Measurements from ENCODE around the gene ARMC3. TPM values are rescaled to one million over a fixed set of nuclear protein-coding genes. Genes with fewer than 3 reads are reported as not detected.
"Not testable (repeated sequence)": the region's sequence is repeated elsewhere in the genome, so short reads cannot be mapped to it uniquely, and the experiment has no call there.

Gene ARMC3
- total RNA-seq, 1 donor from 2014 or later = 3.3 TPM

- FAIRE-seq (no peak), DNase-seq (ENCODE audit: low spot score in 2 of 2) (no peak)
Observed at GRCh38 chr10:22915314-22915713, 12.5 kb upstream of the ARMC3 start.

- no peak for FAIRE-seq
- DNase-seq (ENCODE audit: low spot score in 2 of 2) = no peak
Observed at GRCh38 chr10:22925088-22925487, 2.8 kb upstream of the ARMC3 start.

DNA sequence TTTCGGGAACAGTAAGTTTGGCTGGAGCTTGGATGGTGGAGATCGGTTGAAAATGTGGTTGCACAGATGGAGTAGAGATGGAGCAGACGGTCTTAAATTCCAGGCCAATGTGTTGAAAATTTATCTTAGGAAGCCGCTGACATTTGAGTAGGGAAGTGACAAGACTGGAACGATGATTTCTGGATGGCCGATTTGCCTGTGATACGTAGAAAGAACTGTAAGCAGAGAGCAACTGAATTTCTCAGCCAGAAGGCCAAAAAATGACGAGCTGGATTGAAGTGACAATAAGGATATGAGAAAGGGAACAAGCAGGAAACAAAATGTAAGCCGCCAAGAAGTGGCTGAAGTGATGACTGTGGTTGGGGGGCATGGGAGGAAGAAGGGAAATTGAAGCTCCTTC, 687 bp upstream of the ARMC3 start:
- DNase-seq (ENCODE audit: low spot score in 2 of 2) (no peak), FAIRE-seq (no peak)

- not testable (repeated sequence) for DNase-seq (ENCODE audit: low spot score in 2 of 2); FAIRE-seq
Observed at GRCh38 chr10:22929053-22929452, 1.2 kb downstream of the ARMC3 start.

DNA sequence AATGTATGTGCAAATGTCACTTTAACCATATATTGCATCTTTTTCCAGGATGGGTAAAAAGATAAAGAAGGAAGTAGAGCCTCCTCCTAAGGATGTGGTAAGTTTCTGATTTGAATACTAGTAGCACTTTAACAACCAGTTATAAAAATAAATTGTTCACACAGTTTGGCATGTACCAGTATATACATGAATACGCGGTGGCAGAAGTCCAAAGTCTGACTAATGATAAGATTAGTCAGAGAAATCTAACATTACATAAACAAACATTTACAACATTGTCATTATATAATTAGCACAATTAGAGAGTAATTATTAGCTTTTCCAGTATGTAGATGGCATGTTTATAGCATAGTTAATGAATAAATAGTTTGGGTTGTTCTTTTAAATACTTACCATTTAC, 4.1 kb downstream of the ARMC3 start:
- FAIRE-seq = no peak
- no peak for DNase-seq (ENCODE audit: low spot score in 2 of 2)

GRCh38 chr10:22932626-22933370, 4.9 kb downstream of the ARMC3 start:
- FAIRE-seq (no peak), DNase-seq (ENCODE audit: low spot score in 2 of 2) (no peak)

DNA sequence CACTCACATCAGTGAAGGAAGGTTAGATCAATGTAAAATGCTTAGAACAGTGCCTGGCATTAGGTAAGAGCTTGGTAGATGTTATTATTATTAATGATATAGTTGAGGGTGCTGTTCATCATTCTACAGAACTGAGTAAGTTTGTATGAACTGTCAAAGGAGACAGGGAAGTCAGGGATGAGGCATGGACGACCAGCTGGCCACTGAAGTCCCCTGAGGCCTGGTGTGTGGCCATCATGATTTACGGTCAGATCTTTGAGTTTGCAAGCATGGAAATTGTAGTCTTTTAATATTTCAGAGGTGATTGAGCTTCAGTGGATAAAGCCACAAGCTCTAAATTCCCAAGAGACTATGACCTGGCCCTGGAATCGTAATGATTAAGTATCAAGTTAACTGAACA, 6.9 kb downstream of the ARMC3 start:
- DNase-seq (ENCODE audit: low spot score in 2 of 2) (no peak), FAIRE-seq (no peak)

DNA sequence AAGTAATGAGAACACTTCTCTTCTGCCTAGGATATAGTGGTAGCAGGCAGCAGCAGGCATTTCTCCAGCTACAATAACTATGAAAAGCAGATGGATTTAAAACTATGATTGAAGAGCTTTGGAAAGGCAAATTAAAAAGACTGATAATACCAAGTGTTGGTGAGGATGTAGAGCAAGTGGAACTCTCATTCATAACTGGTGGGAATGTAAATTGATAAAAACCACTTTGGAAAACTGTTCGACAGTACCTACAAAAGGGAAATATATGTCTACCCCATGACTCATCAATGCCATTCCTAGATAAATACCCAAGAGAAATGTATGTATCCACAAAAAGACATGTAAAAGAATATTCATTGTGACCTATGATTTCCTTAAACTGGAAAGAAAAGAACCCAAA, 14.6 kb downstream of the ARMC3 start:
- FAIRE-seq (no peak), DNase-seq (ENCODE audit: low spot score in 2 of 2) (no peak)

DNA sequence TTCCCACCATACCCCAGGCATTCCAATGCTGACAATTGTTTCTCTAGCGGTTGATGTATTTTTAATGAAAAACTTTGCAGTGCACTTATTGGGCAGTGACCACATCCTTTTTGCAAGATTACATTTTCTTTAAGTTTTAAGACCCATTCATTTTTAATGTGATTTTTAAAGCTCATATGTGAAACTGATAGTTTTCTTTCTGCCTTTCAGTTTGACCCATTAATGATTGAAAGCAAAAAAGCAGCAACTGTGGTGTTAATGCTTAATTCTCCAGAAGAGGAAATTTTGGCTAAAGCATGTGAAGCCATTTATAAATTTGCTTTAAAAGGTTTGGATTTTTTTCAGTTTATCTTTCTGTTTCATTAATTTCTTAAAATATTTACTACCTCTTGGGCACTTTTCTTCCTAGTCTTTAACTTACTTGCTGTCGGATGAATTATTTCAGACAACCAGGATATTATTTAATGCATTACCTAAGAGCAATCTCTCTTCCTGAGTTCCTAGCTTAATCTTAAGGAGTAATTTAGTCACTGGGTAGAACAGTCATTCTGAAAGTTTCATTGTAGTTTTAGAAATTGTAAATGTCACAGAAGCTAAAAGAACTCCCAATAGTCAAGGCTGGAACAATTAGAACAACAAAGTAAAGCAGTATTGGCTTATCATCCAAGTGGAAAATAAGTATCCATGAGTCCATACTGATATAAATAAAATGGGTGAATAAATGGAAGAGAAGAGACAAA, 18.3 kb downstream of the ARMC3 start:
- FAIRE-seq (no peak), DNase-seq (ENCODE audit: low spot score in 2 of 2) (no peak)

DNA sequence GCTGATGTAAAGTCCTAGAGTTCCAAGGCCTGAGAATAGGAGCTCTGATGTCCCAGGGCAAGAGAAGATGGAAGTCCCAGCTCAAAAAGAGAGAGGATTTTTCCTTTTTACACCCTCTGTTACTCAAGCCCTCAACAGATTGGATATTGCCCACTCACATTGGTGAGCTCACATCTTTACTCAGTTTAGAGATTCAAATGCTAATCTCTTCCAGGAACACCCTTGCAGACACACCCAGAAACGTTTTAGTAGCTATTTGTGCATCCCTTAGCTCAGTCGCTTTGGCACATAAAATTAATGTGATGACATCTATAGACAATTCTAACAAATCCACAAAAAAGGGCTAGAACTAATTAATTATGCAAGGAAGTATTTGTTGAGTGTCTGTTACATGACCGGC, 27.1 kb downstream of the ARMC3 start:
- no peak for FAIRE-seq

DNA sequence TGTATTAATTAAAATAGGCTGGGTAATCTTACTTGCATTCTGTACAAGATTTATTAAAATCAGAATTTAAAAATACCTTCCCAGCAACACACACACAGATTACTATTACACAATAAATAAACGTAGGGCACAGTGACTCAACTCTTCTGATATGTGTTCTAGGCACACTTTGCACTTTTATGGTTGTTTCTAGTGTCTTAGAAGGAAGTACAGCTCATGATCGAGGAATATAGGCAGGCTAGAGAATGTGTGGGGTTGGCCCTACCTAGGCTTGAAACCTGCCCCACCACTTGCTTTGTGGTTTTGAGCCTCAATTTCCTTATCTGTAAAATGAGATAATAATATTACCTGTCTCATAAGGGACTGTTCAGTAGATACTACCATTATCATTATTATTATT, 30.5 kb downstream of the ARMC3 start:
- DNase-seq (ENCODE audit: low spot score in 2 of 2) (no peak), FAIRE-seq (no peak)

More for the DNA sequence above, 27.1 kb downstream of the ARMC3 start:
- DNase-seq (ENCODE audit: low spot score in 2 of 2) = no peak

- FAIRE-seq (no peak), DNase-seq (ENCODE audit: low spot score in 2 of 2) (no peak)
Observed at GRCh38 chr10:22959292-22959691, 31.4 kb downstream of the ARMC3 start.

- FAIRE-seq (no peak), DNase-seq (ENCODE audit: low spot score in 2 of 2) (no peak)
Observed at GRCh38 chr10:22959950-22960349, 32.1 kb downstream of the ARMC3 start.

GRCh38 chr10:22962817-22963216, 35.0 kb downstream of the ARMC3 start:
- no peak for FAIRE-seq
- no peak for DNase-seq (ENCODE audit: low spot score in 2 of 2)

DNA sequence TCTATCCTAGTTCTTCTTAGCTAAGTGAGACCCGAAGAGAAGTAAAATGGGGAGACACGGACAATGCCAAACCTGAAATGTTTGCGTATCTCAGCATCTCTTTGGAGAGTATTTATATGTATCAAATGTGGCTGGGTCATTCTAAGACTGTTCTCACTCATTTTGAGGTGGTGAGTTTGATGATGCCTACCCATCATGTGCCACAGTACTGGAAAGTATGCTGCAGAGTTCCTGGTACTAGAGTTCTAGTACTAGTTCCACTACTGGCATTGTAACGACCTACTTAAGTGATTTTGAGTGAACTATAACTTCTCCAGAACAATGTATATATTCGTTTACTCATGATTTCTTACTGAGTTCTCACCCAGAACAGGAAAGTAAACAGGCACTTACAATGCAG, 41.9 kb downstream of the ARMC3 start:
- DNase-seq (ENCODE audit: low spot score in 2 of 2) (no peak), FAIRE-seq (no peak)

GRCh38 chr10:22976534-22976933, 48.7 kb downstream of the ARMC3 start:
- no peak for DNase-seq (ENCODE audit: low spot score in 2 of 2)
- FAIRE-seq = no peak

DNA sequence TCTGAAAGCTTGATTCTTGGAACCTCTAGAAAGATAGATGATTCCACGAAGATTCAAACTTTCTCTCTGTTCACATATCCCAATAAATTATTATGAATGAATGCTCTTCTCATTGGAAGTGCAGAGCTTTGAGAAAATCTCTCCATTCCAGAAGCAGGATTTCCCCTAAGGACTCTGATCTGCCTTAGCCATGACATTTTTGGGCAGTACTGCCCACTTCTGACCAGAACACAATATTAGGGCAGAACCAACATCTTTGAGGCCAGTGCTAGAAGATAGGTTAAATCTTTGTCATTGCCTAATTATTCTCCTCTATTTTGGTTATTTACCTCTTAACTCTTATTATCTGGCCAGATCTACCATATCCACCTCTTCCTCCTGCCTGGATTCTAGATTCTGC, 49.9 kb downstream of the ARMC3 start:
- DNase-seq (ENCODE audit: low spot score in 2 of 2) (no peak), FAIRE-seq (no peak)

DNA sequence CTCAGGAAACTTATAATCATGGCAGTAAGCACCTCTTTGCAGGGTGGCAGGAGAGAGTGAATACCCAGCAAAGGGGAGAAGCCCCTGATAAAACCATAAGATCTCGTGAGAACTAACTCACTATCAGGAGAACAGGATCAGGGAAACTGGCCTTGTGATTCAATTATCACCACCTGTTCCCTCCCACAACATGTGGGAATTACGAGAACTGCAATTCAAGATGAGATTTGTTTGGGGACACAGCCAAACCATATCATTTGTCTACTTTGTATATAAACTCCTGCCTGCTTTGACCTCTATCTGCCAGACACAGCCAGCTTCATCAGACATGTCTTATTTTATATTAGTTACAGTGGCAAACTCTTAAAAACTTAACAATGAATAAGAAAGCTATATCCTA, 50.4 kb downstream of the ARMC3 start:
- FAIRE-seq (no peak), DNase-seq (ENCODE audit: low spot score in 2 of 2) (no peak)

DNA sequence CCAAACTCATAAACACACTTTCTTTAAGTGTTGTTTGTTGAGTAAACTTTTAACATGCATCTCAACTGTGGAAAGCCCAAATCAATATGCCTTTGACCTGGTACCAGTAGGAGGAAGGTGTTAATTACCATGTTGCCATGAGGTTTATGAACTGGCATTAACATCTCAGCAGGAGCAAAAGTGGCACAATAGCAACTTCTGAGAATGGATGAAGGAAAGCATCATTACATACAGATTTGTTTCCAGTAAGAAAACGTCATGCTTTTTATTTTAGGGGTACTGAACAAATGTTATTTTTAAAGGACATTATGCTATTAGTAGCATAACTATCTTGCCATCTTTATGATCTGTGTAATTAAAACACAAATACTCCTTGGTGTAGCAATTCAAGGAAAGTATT, 51.1 kb downstream of the ARMC3 start:
- FAIRE-seq (no peak), DNase-seq (ENCODE audit: low spot score in 2 of 2) (no peak)

- no peak for DNase-seq (ENCODE audit: low spot score in 2 of 2)
- FAIRE-seq = no peak
Observed at GRCh38 chr10:22980822-22981221, 53.0 kb downstream of the ARMC3 start.

GRCh38 chr10:22984066-22984465, 56.2 kb downstream of the ARMC3 start:
- DNase-seq (ENCODE audit: low spot score in 2 of 2) (no peak), FAIRE-seq (no peak)

All from frontal cortex (tissue), 4 donors.